Osteoblast (primary cell): ENCODE results near the gene APOC1. TPM values are rescaled to one million over a fixed set of nuclear protein-coding genes. Genes with fewer than 3 reads are reported as not detected.

Experiments
- DNase-seq: peaks from one replicate; pipeline ENCODE4 v3.0.0; 2011; ENCODE audit warnings: low spot score, mixed read lengths; ENCODE audit not compliant: insufficient read length; ENCODE audit errors: missing footprints
- H2AFZ ChIP-seq: 2 replicates; pipeline ENCODE4 v1.6.0; 2011; ENCODE audit warnings: mild to moderate bottlenecking, low read length
- H3K27ac ChIP-seq: 2 replicates; pipeline ENCODE4 v1.5.1; 2011; ENCODE audit warnings: mild to moderate bottlenecking, low read depth, low read length, moderate library complexity
- H3K27me3 ChIP-seq: 2 replicates; pipeline ENCODE4 v1.6.0; 2012; ENCODE audit warnings: mild to moderate bottlenecking, control low read depth, inconsistent platforms, low read length, moderate library complexity; ENCODE audit not compliant: insufficient read depth
- H3K36me3 ChIP-seq: 2 replicates; pipeline ENCODE4 v1.5.1; 2011; ENCODE audit warnings: mild to moderate bottlenecking, low read length, control low read depth, moderate library complexity; ENCODE audit not compliant: insufficient read depth
- H3K4me1 ChIP-seq: 2 replicates; pipeline ENCODE4 v1.5.1; 2011; ENCODE audit warnings: mild to moderate bottlenecking, low read length, control low read depth, moderate library complexity; ENCODE audit not compliant: insufficient read depth
- H3K4me2 ChIP-seq: 2 replicates; pipeline ENCODE4 v1.6.0; 2011; ENCODE audit warnings: mild to moderate bottlenecking, low read length; ENCODE audit not compliant: insufficient read depth
- H3K4me3 ChIP-seq: fragments of 200-600 bp; sonication (generic); 3 replicates; pipeline ENCODE4 v1.5.1; 2012; ENCODE audit warnings: mild to moderate bottlenecking, low read length, inconsistent platforms; ENCODE audit not compliant: insufficient read depth
- H3K79me2 ChIP-seq: 2 replicates; pipeline ENCODE4 v1.6.0; 2012; ENCODE audit warnings: mild to moderate bottlenecking, low read length, control low read depth, inconsistent platforms; ENCODE audit not compliant: insufficient read depth
- H3K9me3 ChIP-seq: 2 replicates; pipeline ENCODE4 v1.5.1; 2011; ENCODE audit warnings: low read depth, low read length, control low read depth
- H4K20me1 ChIP-seq: 2 replicates; pipeline ENCODE4 v1.6.0; 2012; ENCODE audit warnings: mild to moderate bottlenecking, low read length, control low read depth; ENCODE audit not compliant: insufficient read depth
- CTCF ChIP-seq: IDR thresholded peaks from 2 replicates; pipeline ENCODE4 v1.5.1; 2011; ENCODE audit warnings: mild to moderate bottlenecking, low read depth, low read length, moderate library complexity; ENCODE audit errors: extremely low read depth
- total RNA-seq: library from RNA; depleted of rRNA; stranded (reverse); fragments of >200 nt; gene quantifications from 2 replicates; pipeline ENCODE4 v1.2.3, GENCODE V29; 2012

Gene APOC1
- total RNA-seq, 1 donor = 1.4 TPM

- Histone ChIP-seq H3K4me3 (peak overlapping the region; percentile 16), H3K4me1 (peaks cover 11% of the 10 kb centered on the region), H2AFZ (no peak overlapping the region), H3K79me2 (peaks cover 16% of the 10 kb centered on the region), H3K36me3 (peaks cover 47% of the 10 kb centered on the region), H3K9me3 (no peaks in the 10 kb centered on the region), H4K20me1 (peaks cover 21% of the 10 kb centered on the region), H3K27ac (peak overlapping the region; percentile 58), H3K4me2 (peak overlapping the region; percentile 58), H3K27me3 (no peaks in the 10 kb centered on the region)
- TF ChIP-seq CTCF = no peak
- peak; percentile 96 for DNase-seq
Measured at GRCh38 chr19:44869733-44870470, 44.5 kb upstream of the APOC1 start.

DNA sequence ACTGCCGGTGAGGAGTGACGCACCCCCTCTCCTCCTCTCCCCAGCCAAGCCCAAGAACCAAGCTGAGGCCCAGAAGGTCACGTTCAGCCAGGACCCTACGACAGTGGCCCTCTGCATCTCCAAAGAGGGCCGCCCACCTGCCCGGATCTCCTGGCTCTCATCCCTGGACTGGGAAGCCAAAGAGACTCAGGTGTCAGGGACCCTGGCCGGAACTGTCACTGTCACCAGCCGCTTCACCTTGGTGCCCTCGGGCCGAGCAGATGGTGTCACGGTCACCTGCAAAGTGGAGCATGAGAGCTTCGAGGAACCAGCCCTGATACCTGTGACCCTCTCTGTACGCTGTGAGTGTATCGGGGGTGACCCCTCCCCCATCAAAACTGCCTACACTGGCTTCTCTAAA is 42.6 kb upstream of the APOC1 start:
- H3K4me2 ChIP-seq = no peak overlapping the region
- peaks cover 5% of the 10 kb centered on the region for H3K79me2 ChIP-seq
- no peak overlapping the region for H2AFZ ChIP-seq
- H3K4me3 ChIP-seq = no peak overlapping the region
- peaks cover 56% of the 10 kb centered on the region for H3K36me3 ChIP-seq
- H3K27me3 ChIP-seq = no peaks in the 10 kb centered on the region
- H3K4me1 ChIP-seq = peaks cover 19% of the 10 kb centered on the region
- peaks cover 15% of the 10 kb centered on the region for H4K20me1 ChIP-seq
- H3K9me3 ChIP-seq = no peaks in the 10 kb centered on the region
- TF ChIP-seq CTCF = no peak
- H3K27ac ChIP-seq = no peak overlapping the region
- peak; percentile 49 for DNase-seq

DNA sequence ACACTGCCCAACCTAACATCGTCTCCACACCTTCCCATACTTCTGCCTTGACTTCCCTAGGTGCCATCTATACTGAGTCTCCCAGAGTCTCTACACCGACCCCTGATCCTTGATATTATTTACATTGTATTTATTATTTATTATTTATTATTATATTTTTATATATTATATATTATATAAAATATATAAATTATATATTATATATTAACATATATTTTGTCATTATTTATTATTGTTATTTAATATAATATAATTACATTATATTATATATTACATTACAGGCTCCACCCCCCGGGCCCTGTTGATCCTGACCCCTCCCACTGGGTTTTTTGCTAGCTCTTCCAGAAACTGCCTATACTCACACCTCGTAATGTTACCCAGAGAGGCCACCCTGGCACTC is 41.7 kb upstream of the APOC1 start:
- DNase-seq = no peak
- Histone ChIP-seq H3K27me3 (no peaks in the 10 kb centered on the region), H3K4me2 (no peak overlapping the region), H3K36me3 (peaks cover 62% of the 10 kb centered on the region), H3K9me3 (no peaks in the 10 kb centered on the region), H2AFZ (no peak overlapping the region), H3K79me2 (peaks cover 1% of the 10 kb centered on the region), H3K4me1 (peaks cover 19% of the 10 kb centered on the region), H3K4me3 (no peak overlapping the region), H4K20me1 (peaks cover 11% of the 10 kb centered on the region), H3K27ac (no peak overlapping the region)
- no peak for TF ChIP-seq CTCF

DNA sequence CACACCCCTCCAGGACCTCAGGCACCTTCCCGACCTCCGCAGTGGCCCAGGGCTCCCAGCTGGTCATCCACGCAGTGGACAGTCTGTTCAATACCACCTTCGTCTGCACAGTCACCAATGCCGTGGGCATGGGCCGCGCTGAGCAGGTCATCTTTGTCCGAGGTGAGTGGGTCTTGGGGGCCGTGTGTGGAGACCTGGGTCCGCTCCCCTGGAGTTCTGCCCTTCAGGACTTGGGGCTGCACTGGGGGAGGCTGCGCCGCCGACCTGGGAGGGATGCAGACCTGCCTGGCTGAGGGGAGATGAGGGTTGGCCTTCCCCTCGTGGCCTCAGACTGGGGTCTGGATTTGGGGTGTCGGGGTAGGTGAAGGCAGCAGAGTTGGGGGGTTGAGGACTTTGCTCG is 40.1 kb upstream of the APOC1 start:
- no peak for TF ChIP-seq CTCF
- peaks cover 11% of the 10 kb centered on the region for H4K20me1 ChIP-seq

More for the DNA sequence above, 40.1 kb upstream of the APOC1 start:
- peak; percentile 23 for DNase-seq
- no peak overlapping the region for H2AFZ ChIP-seq
- H3K79me2 ChIP-seq = no peaks in the 10 kb centered on the region
- no peak overlapping the region for H3K4me2 ChIP-seq
- no peak overlapping the region for H3K27ac ChIP-seq
- no peaks in the 10 kb centered on the region for H3K9me3 ChIP-seq
- no peak overlapping the region for H3K4me3 ChIP-seq
- H3K36me3 ChIP-seq = peaks cover 63% of the 10 kb centered on the region
- H3K4me1 ChIP-seq = peaks cover 19% of the 10 kb centered on the region
- H3K27me3 ChIP-seq = no peaks in the 10 kb centered on the region
